Keratinocyte (primary cell): ENCODE results near the gene AGRN. TPM values are rescaled to one million over a fixed set of nuclear protein-coding genes. Genes with fewer than 3 reads are reported as not detected.

Source experiments
- DNase-seq: peaks from one replicate; pipeline ENCODE4 v3.0.0-alpha.2; 2011; ENCODE audit warnings: low read depth, missing footprints, low spot score
- FAIRE-seq: peaks from 2 replicates; lab custom pipeline; 2011; peaks lifted over from hg19 to GRCh38; lab: Jason Lieb, UNC
- H2AFZ ChIP-seq: 2 replicates; pipeline ENCODE4 v1.6.0; 2012; ENCODE audit warnings: low read length, control low read depth, inconsistent platforms; ENCODE audit not compliant: control insufficient read depth
- H3K27ac ChIP-seq: 2 replicates; pipeline ENCODE4 v1.5.1; 2011; ENCODE audit warnings: low read length; ENCODE audit not compliant: control insufficient read depth, insufficient read depth
- H3K27me3 ChIP-seq: 3 replicates; pipeline ENCODE4 v1.6.0; 2011; ENCODE audit warnings: low read length; ENCODE audit not compliant: control insufficient read depth, insufficient read depth; ENCODE audit errors: extremely low read depth
- H3K36me3 ChIP-seq, 2 experiments: 2 replicates in 1 of 2; 3 replicates in 1 of 2; pipeline ENCODE4 v1.5.1; 2011; ENCODE audit warnings: low read length in 2 of 2, mild to moderate bottlenecking in 1 of 2; ENCODE audit not compliant: control insufficient read depth in 2 of 2, insufficient read depth in 2 of 2; ENCODE audit errors: extremely low read depth in 1 of 2
- H3K4me1 ChIP-seq: 3 replicates; pipeline ENCODE4 v1.5.1; 2011; ENCODE audit warnings: low read length; ENCODE audit not compliant: control insufficient read depth, insufficient read depth; ENCODE audit errors: extremely low read depth
- H3K4me2 ChIP-seq: 3 replicates; pipeline ENCODE4 v1.6.0; 2011; ENCODE audit warnings: low read depth, low read length; ENCODE audit not compliant: control insufficient read depth, insufficient read depth; ENCODE audit errors: extremely low read depth
- H3K4me3 ChIP-seq, 3 experiments: fragments of 200-600 bp in 1 of 3; sonication (generic) in 1 of 3; 2 replicates in 2 of 3; 3 replicates in 1 of 3; pipeline ENCODE4 v1.5.1; 2011 to 2016; ENCODE audit warnings: low read length in 3 of 3, mild to moderate bottlenecking in 3 of 3, control low read depth in 2 of 3, inconsistent platforms in 1 of 3, low read depth in 1 of 3, mixed read lengths in 1 of 3, mixed run types in 1 of 3, moderate library complexity in 1 of 3; ENCODE audit not compliant: control insufficient read depth in 2 of 3, insufficient read depth in 2 of 3; ENCODE audit errors: extremely low read depth in 1 of 3
- H3K79me2 ChIP-seq: 2 replicates; pipeline ENCODE4 v1.6.0; 2012; ENCODE audit warnings: low read length; ENCODE audit not compliant: control insufficient read depth, insufficient read depth
- H3K9ac ChIP-seq: 3 replicates; pipeline ENCODE4 v1.6.0; 2011; ENCODE audit warnings: low read length; ENCODE audit not compliant: control insufficient read depth, insufficient read depth; ENCODE audit errors: extremely low read depth
- H3K9me1 ChIP-seq: 3 replicates; pipeline ENCODE4 v1.6.0; 2011; ENCODE audit warnings: low read length; ENCODE audit not compliant: control insufficient read depth, insufficient read depth; ENCODE audit errors: extremely low read depth
- H3K9me3 ChIP-seq: 2 replicates; pipeline ENCODE4 v1.5.1; 2012; ENCODE audit warnings: low read depth, low read length; ENCODE audit not compliant: control insufficient read depth
- H4K20me1 ChIP-seq: 3 replicates; pipeline ENCODE4 v1.6.0; 2011; ENCODE audit warnings: low read length; ENCODE audit not compliant: control insufficient read depth, insufficient read depth; ENCODE audit errors: extremely low read depth
- EZH2 ChIP-seq: IDR thresholded peaks from one replicate; pipeline ENCODE4 v1.6.1; 2012; ENCODE audit warnings: inconsistent platforms, mild to moderate bottlenecking, low read length, moderate library complexity
- dilution Hi-C: fragments of 300-500 bp; cut with MboI; formaldehyde crosslinking; loops from one replicate; pipeline ENCODE4 v1.7.0; 2020; ENCODE audit warnings: low sequenced_read_pairs; ENCODE audit not compliant: extremely low pct_ligation_motif_present
- polyA plus RNA-seq, 5 experiments: library from polyadenylated mRNA; depleted of rRNA in 3 of 5; stranded (reverse) in 3 of 5; stranded (forward) in 1 of 5; unstranded in 1 of 5; fragments of >200 nt; gene quantifications; 1 replicate in 1 of 5; 2 replicates in 3 of 5; 3 replicates in 1 of 5; pipeline versions ENCODE4 v1.2.1 to v1.2.3, GENCODE V29; 2011 to 2012; ENCODE audit warnings: missing spikeins in 2 of 5, low read depth in 1 of 5, low replicate concordance in 1 of 5
- TF ChIP-seq, protein P1 (sequence below), 3 experiments: IDR thresholded peaks in 1 of 3; conservative IDR thresholded peaks in 1 of 3; optimal IDR thresholded peaks in 1 of 3; 2 replicates in 2 of 3; 3 replicates in 1 of 3; pipeline versions ENCODE3 to v1.5.1; 2011; ENCODE audit warnings: low read length in 3 of 3, mild to moderate bottlenecking in 3 of 3, moderate library complexity in 2 of 3, control low read depth in 1 of 3, inconsistent platforms in 1 of 3; ENCODE audit not compliant: insufficient read depth in 2 of 3; ENCODE audit errors: extremely low read depth in 1 of 3

AGRN gene
- polyA plus RNA-seq, 1 donor (not counting 4 experiments of a cell fraction or from before 2014, with no cell fraction given), result 72.4 TPM

DNA sequence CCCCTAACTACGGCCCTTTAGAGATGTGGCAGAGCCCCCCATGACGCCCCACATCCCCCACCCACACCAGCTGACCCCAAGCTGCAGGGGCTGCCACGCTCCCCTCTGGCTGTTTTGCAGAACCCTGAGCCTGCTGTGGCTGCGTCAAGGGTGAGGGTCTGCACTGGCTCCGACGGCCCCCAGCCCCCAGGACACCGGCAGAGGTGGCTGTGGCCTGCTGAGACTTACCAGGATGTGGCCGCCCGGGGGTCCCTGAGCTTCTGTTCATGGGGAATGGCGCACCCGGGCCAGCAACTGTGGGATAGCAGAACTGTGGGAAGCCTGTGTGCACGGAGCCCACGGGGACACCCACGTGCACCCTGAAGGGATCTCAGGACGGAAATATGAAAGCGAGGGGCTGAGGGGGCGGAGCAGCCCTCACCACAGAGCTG lies 67.0 kb downstream of the AGRN start:
- H3K79me2 ChIP-seq, result no peaks in the 10 kb centered on the region
- H3K4me3 ChIP-seq, result no peak overlapping the region
- no peaks in the 10 kb centered on the region for H4K20me1 ChIP-seq
- no peaks in the 10 kb centered on the region for H3K9me1 ChIP-seq
- no peak overlapping the region for H3K27ac ChIP-seq
- no peaks in the 10 kb centered on the region for H3K27me3 ChIP-seq
- H3K36me3 ChIP-seq, result peaks cover 0 to 6% of the 10 kb centered on the region in 2 experiments
- DNase-seq (no peak), FAIRE-seq (no peak)
- dilution Hi-C loops, result no loop called here
- H3K4me2 ChIP-seq, result no peak overlapping the region
- TF ChIP-seq EZH2, result no peak
- TF ChIP-seq, protein P1, sequence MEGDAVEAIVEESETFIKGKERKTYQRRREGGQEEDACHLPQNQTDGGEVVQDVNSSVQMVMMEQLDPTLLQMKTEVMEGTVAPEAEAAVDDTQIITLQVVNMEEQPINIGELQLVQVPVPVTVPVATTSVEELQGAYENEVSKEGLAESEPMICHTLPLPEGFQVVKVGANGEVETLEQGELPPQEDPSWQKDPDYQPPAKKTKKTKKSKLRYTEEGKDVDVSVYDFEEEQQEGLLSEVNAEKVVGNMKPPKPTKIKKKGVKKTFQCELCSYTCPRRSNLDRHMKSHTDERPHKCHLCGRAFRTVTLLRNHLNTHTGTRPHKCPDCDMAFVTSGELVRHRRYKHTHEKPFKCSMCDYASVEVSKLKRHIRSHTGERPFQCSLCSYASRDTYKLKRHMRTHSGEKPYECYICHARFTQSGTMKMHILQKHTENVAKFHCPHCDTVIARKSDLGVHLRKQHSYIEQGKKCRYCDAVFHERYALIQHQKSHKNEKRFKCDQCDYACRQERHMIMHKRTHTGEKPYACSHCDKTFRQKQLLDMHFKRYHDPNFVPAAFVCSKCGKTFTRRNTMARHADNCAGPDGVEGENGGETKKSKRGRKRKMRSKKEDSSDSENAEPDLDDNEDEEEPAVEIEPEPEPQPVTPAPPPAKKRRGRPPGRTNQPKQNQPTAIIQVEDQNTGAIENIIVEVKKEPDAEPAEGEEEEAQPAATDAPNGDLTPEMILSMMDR (optimal IDR thresholded peaks at IDR 0.05 in 1 of 3, IDR thresholded peaks at IDR 0.05 in 1 of 3, conservative IDR thresholded peaks at IDR 0.05 in 1 of 3; ENCODE audit: extremely low read depth in 1 of 3, insufficient read depth in 2 of 3, low read length in 3 of 3), result no peak
- no peak overlapping the region for H2AFZ ChIP-seq
- no peaks in the 10 kb centered on the region for H3K9me3 ChIP-seq
- no peak overlapping the region for H3K9ac ChIP-seq
- no peaks in the 10 kb centered on the region for H3K4me1 ChIP-seq

DNA sequence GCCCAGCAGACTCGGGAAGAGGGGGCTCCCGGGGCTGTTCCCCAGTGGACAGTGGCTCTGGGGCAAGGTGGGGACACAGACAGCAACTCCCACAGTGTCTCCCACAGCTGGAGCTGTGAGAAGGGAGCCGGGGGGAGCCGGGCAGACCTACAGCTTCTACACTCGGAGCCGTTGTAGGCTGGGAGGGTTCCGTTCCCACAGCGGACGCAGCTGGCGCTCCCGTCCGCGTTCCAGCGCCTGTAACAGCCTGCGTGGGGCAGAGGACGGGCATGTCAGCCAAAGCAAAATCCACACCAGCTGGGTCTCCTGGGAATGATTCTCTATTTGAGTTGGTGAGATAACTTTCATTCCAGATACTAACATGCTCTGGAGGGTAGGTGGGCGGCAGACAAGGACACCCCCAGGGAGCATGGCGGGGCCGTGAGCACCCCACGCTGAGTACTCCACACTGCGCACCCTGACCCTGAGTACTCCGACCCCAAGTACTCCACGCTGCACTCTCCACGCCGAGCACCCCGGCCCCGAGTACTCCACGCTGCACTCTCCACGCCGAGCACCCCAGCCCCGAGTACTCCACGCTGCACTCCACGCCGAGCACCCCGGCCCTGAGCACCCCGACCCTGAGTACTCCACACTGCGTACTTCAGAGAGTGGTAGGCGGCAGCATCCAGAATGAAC lies 67.6 kb downstream of the AGRN start:
- dilution Hi-C loops, result no loop called here
- Histone ChIP-seq H3K9me1 (no peaks in the 10 kb centered on the region), H3K4me1 (no peaks in the 10 kb centered on the region), H3K9me3 (no peaks in the 10 kb centered on the region), H3K79me2 (no peaks in the 10 kb centered on the region), H3K27me3 (no peaks in the 10 kb centered on the region), H3K4me2 (no peak overlapping the region), H2AFZ (no peak overlapping the region), H4K20me1 (no peaks in the 10 kb centered on the region), H3K4me3 (no peak overlapping the region), H3K27ac (no peak overlapping the region), H3K36me3 (peaks cover 0 to 2% of the 10 kb centered on the region in 2 experiments), H3K9ac (no peak overlapping the region)
- FAIRE-seq, result no peak
- DNase-seq, result no peak
- no peak for TF ChIP-seq EZH2
- TF ChIP-seq, protein P1 (optimal IDR thresholded peaks at IDR 0.05 in 1 of 3, IDR thresholded peaks at IDR 0.05 in 1 of 3, conservative IDR thresholded peaks at IDR 0.05 in 1 of 3; ENCODE audit: extremely low read depth in 1 of 3, insufficient read depth in 2 of 3, low read length in 3 of 3), result no peak
